ENCODE data around the gene IP6K1.

Gene IP6K1

GRCh38 chr3:49683162-49683561, 103.2 kb downstream of the IP6K1 start:
- H3K4me1 ChIP-seq (ENCODE audit: control insufficient read depth, insufficient read depth, low read length), result no peaks in the 10 kb centered on the region
- H3K4me3 ChIP-seq (ENCODE audit: low read length), result no peak overlapping the region
- no peak overlapping the region for H3K9ac ChIP-seq (ENCODE audit: low read length)
- H3K36me3 ChIP-seq (ENCODE audit: control insufficient read depth, insufficient read depth, low read length), result peaks cover 46% of the 10 kb centered on the region
- H3K27me3 ChIP-seq (ENCODE audit: control insufficient read depth, insufficient read depth, low read length), result peaks cover 3% of the 10 kb centered on the region
- H3K27ac ChIP-seq (ENCODE audit: low read depth, low read length), result no peak overlapping the region

- peaks cover 62% of the 10 kb centered on the region for H3K36me3 ChIP-seq (ENCODE audit: control insufficient read depth, insufficient read depth, low read length)
- no peak overlapping the region for H3K4me3 ChIP-seq (ENCODE audit: low read length)
- H3K9ac ChIP-seq (ENCODE audit: low read length), result no peak overlapping the region
- H3K27ac ChIP-seq (ENCODE audit: low read depth, low read length), result no peak overlapping the region
- H3K4me1 ChIP-seq (ENCODE audit: control insufficient read depth, insufficient read depth, low read length), result no peaks in the 10 kb centered on the region
- peaks cover 3% of the 10 kb centered on the region for H3K27me3 ChIP-seq (ENCODE audit: control insufficient read depth, insufficient read depth, low read length)
Observed at GRCh38 chr3:49681543-49681942, 104.8 kb downstream of the IP6K1 start.

GRCh38 chr3:49681232-49681522, 105.2 kb downstream of the IP6K1 start:
- no peaks in the 10 kb centered on the region for H3K4me1 ChIP-seq (ENCODE audit: control insufficient read depth, insufficient read depth, low read length)
- H3K36me3 ChIP-seq (ENCODE audit: control insufficient read depth, insufficient read depth, low read length), result peaks cover 63% of the 10 kb centered on the region
- H3K9ac ChIP-seq (ENCODE audit: low read length), result no peak overlapping the region
- H3K27me3 ChIP-seq (ENCODE audit: control insufficient read depth, insufficient read depth, low read length), result peaks cover 3% of the 10 kb centered on the region
- H3K27ac ChIP-seq (ENCODE audit: low read depth, low read length), result no peak overlapping the region
- no peak overlapping the region for H3K4me3 ChIP-seq (ENCODE audit: low read length)

GRCh38 chr3:49680493-49681231, 105.7 kb downstream of the IP6K1 start:
- no peak overlapping the region for H3K4me3 ChIP-seq (ENCODE audit: low read length)
- H3K27me3 ChIP-seq (ENCODE audit: control insufficient read depth, insufficient read depth, low read length), result peaks cover 3% of the 10 kb centered on the region
- H3K9ac ChIP-seq (ENCODE audit: low read length), result no peak overlapping the region
- H3K36me3 ChIP-seq (ENCODE audit: control insufficient read depth, insufficient read depth, low read length), result peaks cover 63% of the 10 kb centered on the region
- H3K4me1 ChIP-seq (ENCODE audit: control insufficient read depth, insufficient read depth, low read length), result no peaks in the 10 kb centered on the region
- H3K27ac ChIP-seq (ENCODE audit: low read depth, low read length), result no peak overlapping the region

GRCh38 chr3:49675912-49676311, 110.4 kb downstream of the IP6K1 start:
- Histone ChIP-seq H3K4me1 (ENCODE audit: control insufficient read depth, insufficient read depth, low read length) (peaks cover 7% of the 10 kb centered on the region), H3K27ac (ENCODE audit: low read depth, low read length) (no peak overlapping the region), H3K36me3 (ENCODE audit: control insufficient read depth, insufficient read depth, low read length) (peaks cover 38% of the 10 kb centered on the region), H3K4me3 (ENCODE audit: low read length) (no peak overlapping the region), H3K9ac (ENCODE audit: low read length) (no peak overlapping the region), H3K27me3 (ENCODE audit: control insufficient read depth, insufficient read depth, low read length) (no peaks in the 10 kb centered on the region)

- no peaks in the 10 kb centered on the region for H3K27me3 ChIP-seq (ENCODE audit: control insufficient read depth, insufficient read depth, low read length)
- peak overlapping the region; percentile 89 for H3K27ac ChIP-seq (ENCODE audit: low read depth, low read length)
- H3K9ac ChIP-seq (ENCODE audit: low read length), result peak overlapping the region; percentile 77
- H3K36me3 ChIP-seq (ENCODE audit: control insufficient read depth, insufficient read depth, low read length), result peaks cover 25% of the 10 kb centered on the region
- H3K4me1 ChIP-seq (ENCODE audit: control insufficient read depth, insufficient read depth, low read length), result peaks cover 7% of the 10 kb centered on the region
- peak overlapping the region; percentile 88 for H3K4me3 ChIP-seq (ENCODE audit: low read length)
Observed at GRCh38 chr3:49674497-49674983, 111.8 kb downstream of the IP6K1 start.

Data from rectal smooth muscle tissue (tissue), 1 donor.